HG03469 (cell line): Measurements from ENCODE around the gene NPSR1.
"Not testable (repeated sequence)": the region's sequence is repeated elsewhere in the genome, so short reads cannot be mapped to it uniquely, and the experiment has no call there.

Experiments used
- ATAC-seq: cut with Tn5 transposase; IDR thresholded peaks from one replicate; pipeline ENCODE4 v1.9.1; 2021; ENCODE audit warnings: mild to moderate bottlenecking, moderate library complexity, moderate number of reproducible peaks; ENCODE audit not compliant: unreplicated experiment

The NPSR1 gene, protein sequence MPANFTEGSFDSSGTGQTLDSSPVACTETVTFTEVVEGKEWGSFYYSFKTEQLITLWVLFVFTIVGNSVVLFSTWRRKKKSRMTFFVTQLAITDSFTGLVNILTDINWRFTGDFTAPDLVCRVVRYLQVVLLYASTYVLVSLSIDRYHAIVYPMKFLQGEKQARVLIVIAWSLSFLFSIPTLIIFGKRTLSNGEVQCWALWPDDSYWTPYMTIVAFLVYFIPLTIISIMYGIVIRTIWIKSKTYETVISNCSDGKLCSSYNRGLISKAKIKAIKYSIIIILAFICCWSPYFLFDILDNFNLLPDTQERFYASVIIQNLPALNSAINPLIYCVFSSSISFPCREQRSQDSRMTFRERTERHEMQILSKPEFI

DNA sequence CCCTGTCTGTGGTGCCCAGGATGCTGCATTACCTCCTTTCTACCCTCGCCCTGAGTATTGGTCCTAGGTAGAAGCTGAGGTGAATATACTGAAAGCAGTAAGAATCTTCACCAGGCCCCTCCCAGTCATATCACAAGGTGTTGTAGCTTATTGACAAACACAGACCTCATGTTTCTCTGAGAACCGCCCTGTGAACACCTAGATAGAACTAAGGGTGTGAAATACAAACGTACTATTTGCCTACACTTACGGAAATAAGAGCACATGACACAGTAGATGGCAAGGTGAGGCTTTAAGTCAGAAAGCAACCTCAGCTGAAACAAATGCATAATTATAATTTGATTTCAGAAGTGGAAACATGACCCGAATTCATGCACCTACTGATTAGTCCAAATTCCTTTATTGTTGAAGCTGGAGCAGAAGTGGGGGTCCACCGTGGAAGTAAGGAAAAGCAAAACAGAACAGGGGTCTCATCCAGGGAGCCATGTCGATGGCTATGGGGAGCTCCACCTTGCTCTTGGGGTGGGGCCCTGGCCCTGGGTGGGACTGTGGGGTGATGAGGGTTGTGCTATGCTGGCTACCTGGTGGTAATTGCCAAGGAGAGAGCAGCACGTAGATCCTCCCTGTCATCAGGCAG, at the start of gene NPSR1:
TSS of gene NPSR1 (plus strand) at position 587 of the 637 bp plus-strand sequence. CDS start 195 bp downstream, outside the sequence.
- ATAC-seq: no peak

DNA sequence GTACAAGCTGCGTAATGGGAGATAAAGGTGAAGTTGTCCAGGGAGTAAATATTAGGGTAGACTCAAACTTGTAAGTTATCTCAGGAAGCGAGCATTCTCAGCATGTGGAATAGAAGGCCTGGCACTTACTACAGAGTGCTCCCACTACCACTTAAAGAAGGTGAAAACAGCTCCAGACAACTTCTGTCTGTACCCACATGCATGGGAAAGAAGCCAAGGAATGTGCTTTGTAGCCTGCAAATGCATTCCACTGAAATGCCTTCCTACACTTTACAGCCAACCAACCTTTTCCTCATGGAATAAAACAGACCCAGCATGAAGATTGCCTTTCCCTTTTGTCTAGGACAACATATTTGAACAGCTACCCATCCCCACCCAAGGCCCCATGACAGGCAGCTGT, 45.4 kb upstream of the NPSR1 start:
- ATAC-seq: no peak

DNA sequence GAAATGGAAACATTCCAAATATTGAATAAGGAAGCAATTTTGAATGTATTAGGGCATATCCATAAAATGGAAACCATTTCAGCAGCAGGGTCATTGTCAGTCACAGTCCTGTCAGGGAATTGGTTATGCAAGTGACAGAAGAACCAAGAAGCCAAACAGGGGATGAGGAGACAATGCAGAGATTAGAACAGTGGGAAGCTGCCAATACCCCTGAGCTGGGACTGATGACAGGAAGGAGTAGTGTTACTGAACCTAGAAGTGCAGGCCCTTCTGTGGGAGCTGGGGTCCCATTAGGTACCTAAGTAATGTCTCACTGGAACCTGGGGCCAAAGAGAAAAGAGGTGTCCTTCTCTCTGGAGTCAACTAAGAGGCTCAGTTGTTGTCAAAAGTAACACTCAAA, 37.6 kb upstream of the NPSR1 start:
- ATAC-seq: no peak

DNA sequence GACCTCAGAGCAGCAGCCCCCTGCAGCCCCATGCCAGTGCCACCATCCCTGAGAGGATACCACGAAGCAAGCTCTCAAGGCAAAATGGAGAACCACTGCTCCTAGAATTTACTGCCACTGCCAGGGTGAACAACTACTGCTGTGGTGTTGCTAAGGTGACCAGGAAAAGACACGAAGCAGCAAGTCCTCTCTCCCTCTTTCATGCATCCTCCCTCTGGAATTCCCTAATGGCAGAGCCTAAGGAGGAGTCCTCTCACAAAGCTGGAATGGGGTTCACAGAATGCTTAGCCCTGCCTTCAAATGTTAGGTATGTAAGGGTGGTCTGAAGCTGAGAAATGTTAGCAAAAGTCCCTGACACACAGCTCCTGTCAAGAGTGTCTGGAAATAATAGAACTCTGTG, 35.8 kb upstream of the NPSR1 start:
- no peak for ATAC-seq

DNA sequence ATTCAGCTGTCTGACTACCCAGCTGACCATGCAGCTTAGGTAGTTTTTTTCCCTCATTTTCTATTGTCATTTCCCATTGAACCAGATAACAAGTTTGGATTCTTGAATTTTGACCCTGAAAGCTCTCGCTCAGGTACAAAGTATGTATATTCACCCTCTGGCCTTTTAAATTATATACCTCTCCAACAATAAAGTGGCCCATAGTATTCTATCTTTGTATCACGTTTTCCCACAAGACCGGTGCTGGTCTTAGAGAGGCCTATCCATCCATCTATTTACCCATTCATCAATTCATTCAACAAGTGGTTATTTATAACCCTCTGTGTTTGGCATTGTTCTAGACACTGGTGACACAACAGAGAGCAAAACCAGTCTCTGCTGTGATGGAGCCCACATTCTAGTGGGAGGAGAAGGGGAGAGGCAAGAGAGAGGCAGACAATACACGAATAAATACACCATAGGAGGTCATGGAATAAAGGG, 35.2 kb upstream of the NPSR1 start:
- no peak for ATAC-seq

DNA sequence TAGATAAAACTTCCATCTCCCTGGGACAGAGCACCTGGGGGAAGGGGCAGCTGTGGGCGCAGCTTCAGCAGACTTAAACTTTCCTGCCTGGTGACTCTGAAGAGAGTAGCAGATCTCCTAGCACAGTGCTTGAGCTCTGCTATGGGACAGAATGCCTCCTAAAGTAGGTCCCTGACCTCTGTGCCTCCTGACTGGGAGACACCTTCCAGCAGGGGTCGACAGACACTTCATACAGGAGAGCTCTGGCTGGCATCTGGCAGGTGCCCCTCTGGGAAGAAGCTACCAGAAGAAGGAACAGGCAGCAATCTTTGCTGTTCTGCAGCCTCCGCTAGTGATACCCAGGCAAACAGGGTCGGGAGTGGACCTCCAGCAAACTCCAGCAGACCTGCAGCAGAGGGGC, 29.4 kb upstream of the NPSR1 start:
- not testable (repeated sequence) for ATAC-seq

DNA sequence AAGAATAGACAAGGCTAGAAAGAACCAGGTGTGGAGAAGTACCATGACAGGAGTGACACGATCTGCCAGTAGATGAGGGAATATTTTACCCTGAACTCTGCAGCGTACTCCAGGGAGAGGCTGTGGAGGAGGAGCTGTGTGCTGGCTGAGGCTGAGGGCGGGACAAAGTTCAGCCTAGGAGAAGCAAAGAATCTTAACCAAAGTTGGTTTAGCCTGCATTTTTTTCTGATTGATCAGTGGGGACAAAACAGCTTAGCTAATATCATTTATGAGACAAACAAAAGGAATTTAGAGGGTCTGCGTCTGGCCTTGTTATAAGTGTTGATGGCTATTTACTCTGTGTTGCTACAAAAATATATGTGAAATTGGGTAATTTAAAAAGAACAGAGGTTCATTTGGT, 5.2 kb upstream of the NPSR1 start:
- no peak for ATAC-seq

DNA sequence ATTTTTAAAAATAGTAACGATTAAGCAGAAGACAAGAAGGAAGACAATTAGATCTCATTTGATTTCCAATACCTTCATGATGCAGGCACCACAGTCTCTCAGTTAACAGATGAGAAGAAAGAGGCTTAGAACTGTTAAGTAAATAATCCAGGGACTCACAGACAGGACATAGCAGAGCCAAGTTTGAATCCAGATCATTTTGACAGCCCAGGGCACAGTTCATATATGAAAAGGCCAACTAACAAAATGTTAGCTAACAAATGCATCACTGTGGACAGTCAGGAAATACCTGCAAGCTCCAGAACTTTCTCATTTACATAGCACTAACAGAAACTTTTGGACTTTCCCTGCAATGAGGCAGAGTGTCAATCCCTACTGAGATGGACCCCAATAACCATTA, 4.2 kb upstream of the NPSR1 start:
- no peak for ATAC-seq

DNA sequence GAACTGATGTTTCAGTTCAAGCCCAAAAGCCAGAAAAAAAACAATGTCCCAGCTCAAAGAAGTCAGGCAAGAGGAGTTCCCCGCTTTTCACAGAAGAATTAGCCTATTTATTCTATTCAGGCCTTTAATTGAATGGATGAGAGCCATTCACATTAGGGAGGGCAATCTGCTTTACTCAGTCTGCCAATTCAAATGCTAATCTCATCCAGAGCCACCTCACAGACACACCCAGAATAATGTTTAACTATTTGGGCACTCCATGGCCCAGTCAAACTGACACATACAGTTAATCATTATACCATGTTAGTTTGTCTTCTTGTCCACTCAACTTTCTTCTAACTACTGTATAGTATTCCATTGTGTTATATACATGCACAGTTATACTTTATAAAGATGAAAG, 2.6 kb upstream of the NPSR1 start:
- ATAC-seq: no peak

DNA sequence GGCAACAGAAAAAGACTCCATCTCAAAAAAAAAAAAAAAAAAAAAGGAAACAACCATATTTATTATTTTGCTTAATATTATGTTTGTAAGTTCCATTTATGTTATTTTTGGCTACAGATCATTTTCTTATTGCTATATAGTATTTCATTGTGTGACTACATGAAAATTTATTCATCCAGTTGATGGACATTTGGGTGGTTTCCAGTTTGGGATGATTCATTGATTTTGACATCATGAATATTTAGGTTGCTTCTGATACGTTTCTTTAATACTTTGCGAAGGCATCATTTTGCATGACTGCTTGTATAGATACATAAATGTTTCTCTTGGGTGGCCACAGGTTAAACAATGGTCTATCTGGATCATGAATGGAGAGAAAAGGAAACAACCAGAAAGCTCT, 2.0 kb upstream of the NPSR1 start:
- no peak for ATAC-seq

DNA sequence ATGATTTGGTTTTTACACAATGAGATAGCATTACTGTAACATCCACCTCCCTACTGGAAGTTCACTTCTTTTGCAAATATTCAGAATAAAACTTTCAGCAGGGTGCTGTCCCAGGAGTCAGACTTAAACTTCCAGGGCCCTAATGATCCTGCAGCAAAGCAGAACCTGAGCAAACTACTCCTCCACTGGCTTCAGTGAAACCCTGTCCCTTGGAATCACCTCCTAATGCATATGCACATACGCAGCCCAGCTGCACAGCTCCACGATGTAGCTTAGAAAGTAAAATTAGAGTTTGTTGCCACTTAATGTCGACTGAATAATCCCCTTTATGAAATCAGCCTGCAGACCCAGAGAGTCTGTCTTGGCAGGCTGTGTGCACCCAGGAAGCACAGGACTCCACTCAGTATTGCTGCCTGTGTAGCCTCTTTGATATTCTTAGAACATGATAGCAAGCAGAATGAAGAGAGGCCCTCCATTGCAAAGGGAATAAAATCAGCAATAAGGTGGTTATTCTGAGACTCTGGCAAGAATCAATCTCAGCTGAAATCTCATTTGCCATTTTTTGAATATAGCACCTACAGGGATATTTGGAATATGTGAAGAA, 1.6 kb downstream of the NPSR1 start:
- ATAC-seq: no peak

DNA sequence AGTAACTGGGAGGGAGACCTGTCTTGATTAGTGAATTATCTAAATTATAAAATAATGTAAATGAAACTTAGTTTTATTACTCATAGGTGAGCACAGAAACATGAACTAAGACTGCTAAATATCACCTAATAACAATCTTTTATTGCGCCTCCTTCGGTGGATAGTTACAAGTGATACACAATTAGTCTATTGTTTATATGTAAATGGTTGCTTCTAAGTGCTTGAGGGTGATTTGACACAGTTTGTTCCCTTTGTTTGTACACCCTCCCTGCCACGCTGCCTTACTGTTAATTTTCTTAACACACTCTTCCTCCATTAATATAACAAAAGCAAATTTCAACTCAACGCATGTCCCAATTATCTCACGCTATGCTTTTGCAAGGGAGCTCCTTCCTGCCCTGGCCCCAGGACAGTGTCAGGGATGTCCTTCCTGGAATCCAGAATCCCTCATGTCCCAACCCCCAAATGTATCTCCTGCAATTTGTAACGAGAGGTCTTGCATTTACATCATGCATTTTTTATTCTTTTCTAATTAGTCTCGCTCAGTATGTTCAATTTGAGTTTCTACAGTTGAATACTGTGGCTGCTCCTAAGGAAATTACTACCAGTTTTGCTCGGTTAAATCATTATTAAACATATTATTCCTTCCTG, 4.2 kb downstream of the NPSR1 start:
- ATAC-seq: no peak

DNA sequence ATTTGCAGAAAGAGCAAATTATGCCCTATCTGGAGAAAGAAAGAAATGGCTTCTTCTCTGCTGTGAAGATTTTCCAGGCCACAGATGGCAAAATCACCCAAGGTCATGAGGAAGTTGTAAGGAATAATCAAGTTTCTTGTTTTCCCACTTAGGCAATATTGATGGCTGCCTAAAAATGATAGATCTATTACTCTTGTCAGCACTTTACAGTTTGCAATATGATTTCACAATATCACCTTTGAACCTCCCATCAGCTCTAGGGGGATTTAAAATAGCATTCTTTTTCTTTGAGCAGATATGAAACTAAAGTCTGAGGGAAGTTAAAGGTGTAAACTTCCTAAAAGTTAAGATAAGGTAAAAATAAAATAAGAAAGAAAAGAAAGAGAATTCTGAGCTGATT, 6.7 kb downstream of the NPSR1 start:
- no peak for ATAC-seq

DNA sequence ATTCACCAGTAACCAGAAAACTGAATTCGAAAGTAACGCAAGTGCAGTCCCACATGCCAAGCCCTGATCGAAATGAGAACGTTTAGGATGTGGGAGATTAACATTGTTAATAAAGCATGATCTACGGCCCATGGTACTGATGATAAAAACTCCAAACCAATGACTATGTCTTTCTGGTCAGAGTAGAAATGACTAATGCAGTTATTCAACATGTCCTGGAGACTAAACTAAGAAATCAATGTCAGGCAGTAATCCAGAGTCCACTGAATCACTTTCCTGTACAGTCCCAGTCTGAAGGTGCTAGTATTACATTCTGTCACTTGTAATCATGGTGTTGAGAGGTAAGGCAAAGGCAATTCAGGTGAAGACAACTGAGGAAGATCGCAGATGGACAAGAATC, 14.4 kb downstream of the NPSR1 start:
- no peak for ATAC-seq

DNA sequence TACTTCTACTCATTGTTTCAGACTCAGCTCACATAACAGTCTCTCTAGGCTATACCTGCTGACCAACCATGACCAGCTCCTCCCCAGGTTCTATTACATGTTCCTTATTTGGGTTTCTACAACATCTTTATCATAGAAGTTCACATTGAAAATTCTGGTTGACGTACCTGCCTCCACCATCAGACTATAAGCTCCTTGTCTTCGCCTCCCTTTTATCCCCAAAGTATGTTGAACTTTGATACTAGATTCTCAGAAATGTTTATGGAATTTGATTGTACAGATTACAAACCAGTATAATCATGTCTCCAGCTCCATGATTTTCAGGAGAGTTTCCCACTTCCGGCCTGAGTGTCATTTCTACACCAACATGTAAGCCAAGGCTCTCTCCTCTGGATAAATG, 15.0 kb downstream of the NPSR1 start:
- no peak for ATAC-seq

DNA sequence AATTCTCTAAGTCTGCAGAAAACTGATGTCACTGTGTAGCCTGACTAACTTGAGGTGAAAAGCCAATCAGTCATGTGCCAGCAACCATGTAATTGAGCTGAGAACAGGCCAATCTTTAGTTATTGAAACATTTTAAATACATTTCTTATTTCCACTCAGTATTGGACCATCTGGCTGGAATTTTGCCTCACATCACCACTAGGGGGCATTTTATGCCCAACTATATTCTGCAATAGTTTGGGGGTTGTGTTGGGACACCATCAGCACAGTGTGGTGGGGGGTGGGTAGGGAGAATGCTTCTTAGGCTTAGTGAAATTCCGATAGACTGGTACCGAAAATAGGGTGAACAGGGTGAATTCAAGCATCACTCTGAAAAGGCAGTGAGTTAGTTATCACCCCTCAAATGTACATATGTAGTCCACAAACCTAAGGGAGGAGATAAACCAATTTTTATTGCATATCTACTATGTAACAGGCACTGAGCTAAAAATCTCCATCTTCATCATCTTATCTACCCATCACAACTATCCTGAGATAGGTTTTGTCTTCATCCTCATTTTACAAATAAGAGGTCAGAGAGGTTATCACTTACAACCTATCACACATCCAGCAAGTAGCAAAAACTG, 17.8 kb downstream of the NPSR1 start:
- ATAC-seq: no peak

DNA sequence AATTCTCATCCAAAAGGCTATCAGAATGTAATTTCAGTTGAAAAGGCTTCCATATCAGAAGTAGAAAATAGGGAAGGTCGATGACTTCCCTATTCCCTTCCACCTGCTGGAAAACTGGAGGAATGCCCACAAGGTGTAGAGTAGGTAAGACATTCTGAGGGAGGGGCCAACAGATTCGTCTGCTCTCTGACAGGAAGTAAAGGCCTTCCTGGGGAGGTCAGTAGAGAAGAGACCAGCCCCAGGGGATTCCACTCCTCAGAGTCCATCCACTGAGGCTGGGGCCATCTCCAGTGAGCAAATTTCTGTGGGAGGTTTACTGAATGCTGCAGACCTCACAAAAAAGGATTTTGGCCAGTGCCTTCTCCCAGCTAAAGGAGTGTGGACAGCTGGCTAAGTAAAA, 19.5 kb downstream of the NPSR1 start:
- no peak for ATAC-seq

DNA sequence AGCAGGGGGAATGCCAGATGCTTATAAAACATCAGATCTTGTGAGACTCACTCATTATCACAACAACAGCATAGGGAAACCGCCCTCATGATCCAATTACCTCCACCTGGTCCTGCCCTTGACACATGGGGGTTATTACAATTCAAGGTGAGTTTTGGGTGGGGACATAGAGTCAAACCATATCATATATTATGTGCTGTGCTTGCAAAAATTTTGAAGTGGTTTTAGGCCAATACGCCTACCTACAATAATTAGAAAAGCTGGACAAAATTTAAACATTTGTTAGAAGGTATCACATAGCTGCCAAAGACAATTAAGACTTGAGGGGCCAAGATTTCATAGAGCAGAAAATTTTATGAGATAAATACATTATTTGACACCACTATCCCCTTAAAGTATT, 29.5 kb downstream of the NPSR1 start:
- no peak for ATAC-seq

DNA sequence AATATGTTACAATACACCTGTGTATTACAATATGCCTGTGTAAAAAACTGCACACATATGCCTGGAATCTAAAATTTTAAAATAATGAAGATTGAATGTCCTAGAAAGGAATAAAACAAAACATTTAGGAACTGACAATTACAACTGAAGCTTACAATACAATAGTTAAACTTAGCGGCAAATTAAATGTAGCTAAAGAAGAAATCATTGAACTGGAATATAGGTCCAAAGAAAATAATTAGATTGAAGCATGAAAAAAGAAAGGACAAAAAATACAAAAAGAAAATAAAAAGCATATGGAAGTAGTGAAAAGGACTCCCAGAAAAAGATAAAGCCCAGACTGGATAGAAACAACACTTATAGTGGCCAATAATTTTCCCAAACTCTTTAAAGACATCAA, 38.4 kb downstream of the NPSR1 start:
- ATAC-seq: no peak

DNA sequence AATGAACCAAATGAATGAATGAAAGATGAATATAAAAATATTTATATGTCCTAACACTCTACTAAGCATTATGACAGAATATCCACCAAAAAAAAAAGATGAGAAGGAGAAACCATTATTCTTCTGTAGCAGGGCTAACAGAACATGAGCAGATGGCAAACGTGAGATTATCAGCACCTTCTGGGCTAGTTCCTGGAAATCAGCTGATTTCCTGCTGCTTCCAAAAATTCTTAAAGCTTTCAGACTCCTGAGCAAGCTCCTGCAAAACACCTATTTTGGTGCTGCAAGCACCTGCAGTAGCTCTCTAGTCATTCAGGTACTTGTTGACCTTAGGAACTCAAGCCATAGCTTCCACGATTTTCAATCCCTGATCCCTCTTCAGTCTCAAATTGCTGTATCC, 51.8 kb downstream of the NPSR1 start:
- no peak for ATAC-seq

DNA sequence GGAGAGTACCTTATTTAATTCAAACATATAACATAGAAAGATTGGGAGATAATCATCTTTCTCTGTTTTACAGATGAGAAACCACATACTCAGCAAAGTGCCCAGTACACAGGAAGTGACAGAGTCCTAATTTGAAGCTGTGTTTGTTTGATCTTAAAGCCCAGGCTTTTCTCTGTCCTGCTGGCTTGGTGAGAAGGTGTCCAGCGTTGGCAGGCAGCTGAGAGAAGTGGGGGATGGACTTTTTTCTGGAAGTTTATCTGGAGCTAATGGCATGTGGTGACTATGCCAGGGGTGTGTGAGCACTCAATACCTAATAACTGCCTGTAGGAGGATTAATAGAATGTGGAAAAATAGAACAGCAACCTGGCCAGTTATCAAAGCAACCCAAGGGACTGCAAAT, 60.8 kb downstream of the NPSR1 start:
- ATAC-seq: no peak
